Ishikawa (cell line): ENCODE measurements around the gene RBKS.

ENCODE experiments used
- CEBPB ChIP-seq: IDR thresholded peaks from 2 replicates; pipeline ENCODE4 v1.6.1; 2012
- CREB1 ChIP-seq: IDR thresholded peaks from 2 replicates; pipeline ENCODE4 v1.6.1; 2012; ENCODE audit warnings: low read depth
- EP300 ChIP-seq: IDR thresholded peaks from 2 replicates; pipeline ENCODE4 v1.6.1; 2012; ENCODE audit warnings: borderline replicate concordance
- FOXM1 ChIP-seq: IDR thresholded peaks from 2 replicates; pipeline ENCODE4 v1.6.1; 2012; ENCODE audit warnings: low read depth, borderline replicate concordance
- NFIC ChIP-seq: IDR thresholded peaks from 2 replicates; pipeline ENCODE4 v1.6.1; 2012
- RAD21 ChIP-seq: IDR thresholded peaks from 2 replicates; pipeline ENCODE4 v1.6.1; 2012; ENCODE audit warnings: low read depth
- TAF1 ChIP-seq: IDR thresholded peaks from 2 replicates; pipeline ENCODE4 v1.6.1; 2012; ENCODE audit warnings: low read depth, mild to moderate bottlenecking
- TCF12 ChIP-seq: IDR thresholded peaks from 2 replicates; pipeline ENCODE4 v1.6.1; 2012; ENCODE audit warnings: low read depth
- TEAD4 ChIP-seq: IDR thresholded peaks from 2 replicates; pipeline ENCODE4 v1.6.1; 2012
- YY1 ChIP-seq: IDR thresholded peaks from 2 replicates; pipeline ENCODE4 v1.6.1; 2012; ENCODE audit warnings: low read depth
- TF ChIP-seq, protein P1 (sequence below): IDR thresholded peaks from 2 replicates; pipeline ENCODE4 v1.6.1; 2012; ENCODE audit warnings: low read depth, mild to moderate bottlenecking
- TF ChIP-seq, protein P2 (sequence below): IDR thresholded peaks from 2 replicates; pipeline ENCODE4 v1.6.1; 2012

- TF ChIP-seq YY1 (no peak), CREB1 (no peak), TCF12 (no peak), EP300 (no peak), NFIC (no peak), TEAD4 (no peak), FOXM1 (no peak), CEBPB (no peak), RAD21 (no peak), TAF1 (no peak)
- TF ChIP-seq, protein P1, sequence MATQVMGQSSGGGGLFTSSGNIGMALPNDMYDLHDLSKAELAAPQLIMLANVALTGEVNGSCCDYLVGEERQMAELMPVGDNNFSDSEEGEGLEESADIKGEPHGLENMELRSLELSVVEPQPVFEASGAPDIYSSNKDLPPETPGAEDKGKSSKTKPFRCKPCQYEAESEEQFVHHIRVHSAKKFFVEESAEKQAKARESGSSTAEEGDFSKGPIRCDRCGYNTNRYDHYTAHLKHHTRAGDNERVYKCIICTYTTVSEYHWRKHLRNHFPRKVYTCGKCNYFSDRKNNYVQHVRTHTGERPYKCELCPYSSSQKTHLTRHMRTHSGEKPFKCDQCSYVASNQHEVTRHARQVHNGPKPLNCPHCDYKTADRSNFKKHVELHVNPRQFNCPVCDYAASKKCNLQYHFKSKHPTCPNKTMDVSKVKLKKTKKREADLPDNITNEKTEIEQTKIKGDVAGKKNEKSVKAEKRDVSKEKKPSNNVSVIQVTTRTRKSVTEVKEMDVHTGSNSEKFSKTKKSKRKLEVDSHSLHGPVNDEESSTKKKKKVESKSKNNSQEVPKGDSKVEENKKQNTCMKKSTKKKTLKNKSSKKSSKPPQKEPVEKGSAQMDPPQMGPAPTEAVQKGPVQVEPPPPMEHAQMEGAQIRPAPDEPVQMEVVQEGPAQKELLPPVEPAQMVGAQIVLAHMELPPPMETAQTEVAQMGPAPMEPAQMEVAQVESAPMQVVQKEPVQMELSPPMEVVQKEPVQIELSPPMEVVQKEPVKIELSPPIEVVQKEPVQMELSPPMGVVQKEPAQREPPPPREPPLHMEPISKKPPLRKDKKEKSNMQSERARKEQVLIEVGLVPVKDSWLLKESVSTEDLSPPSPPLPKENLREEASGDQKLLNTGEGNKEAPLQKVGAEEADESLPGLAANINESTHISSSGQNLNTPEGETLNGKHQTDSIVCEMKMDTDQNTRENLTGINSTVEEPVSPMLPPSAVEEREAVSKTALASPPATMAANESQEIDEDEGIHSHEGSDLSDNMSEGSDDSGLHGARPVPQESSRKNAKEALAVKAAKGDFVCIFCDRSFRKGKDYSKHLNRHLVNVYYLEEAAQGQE: no peak
- TF ChIP-seq, protein P2, sequence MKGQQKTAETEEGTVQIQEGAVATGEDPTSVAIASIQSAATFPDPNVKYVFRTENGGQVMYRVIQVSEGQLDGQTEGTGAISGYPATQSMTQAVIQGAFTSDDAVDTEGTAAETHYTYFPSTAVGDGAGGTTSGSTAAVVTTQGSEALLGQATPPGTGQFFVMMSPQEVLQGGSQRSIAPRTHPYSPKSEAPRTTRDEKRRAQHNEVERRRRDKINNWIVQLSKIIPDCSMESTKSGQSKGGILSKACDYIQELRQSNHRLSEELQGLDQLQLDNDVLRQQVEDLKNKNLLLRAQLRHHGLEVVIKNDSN: no peak
Observed at GRCh38 chr2:27776097-27776496, 114.1 kb downstream of the RBKS start.
